Stomach (tissue), 4 donors: Measurements from ENCODE around the gene GRIK1.

Experiments used
- CTCF ChIP-seq, 7 experiments: fragments of 450-650 bp in 4 of 7; fragments of 200-600 bp in 3 of 7; sonication (generic) in 3 of 7; IDR thresholded peaks; one replicate each; pipeline ENCODE4 v1.5.1; 2016 to 2019; ENCODE audit warnings: antibody characterized with exemption in 7 of 7, control low read depth in 2 of 7, mild to moderate bottlenecking in 1 of 7
- EP300 ChIP-seq: sonication (generic); formaldehyde crosslinking; IDR thresholded peaks from one replicate; pipeline ENCODE4 v1.6.1; 2017; ENCODE audit warnings: antibody characterized with exemption

- TF ChIP-seq CTCF (IDR thresholded peaks at IDR 0.05) (no peak), EP300 (no peak)
These were observed 333.2 kb downstream of the GRIK1 start for GRCh38 chr21:29606613-29607012.
